CD4-positive, alpha-beta T cell (primary cell): ENCODE results near the gene PRR20A. TPM values are rescaled to one million over a fixed set of nuclear protein-coding genes. Genes with fewer than 3 reads are reported as not detected.
"Not testable (repeated sequence)": the region's sequence is repeated elsewhere in the genome, so short reads cannot be mapped to it uniquely, and the experiment has no call there.

Experiments used
- ATAC-seq: fragments of 200-7000 bp; cut with Tn5 transposase; one replicate; pipeline ENCODE4 v1.10.0; 2022; ENCODE audit warnings: mild to moderate bottlenecking; ENCODE audit not compliant: poor library complexity
- CTCF ChIA-PET: fragments of 350-600 bp; sonication (Branson Sonifier 250); formaldehyde crosslinking; loops from one replicate; lab custom pipeline; 2021; ENCODE audit warnings: antibody characterized with exemption, inconsistent platforms; lab: Charles Lee
- POLR2A ChIA-PET: fragments of 350-600 bp; sonication (Branson Sonifier 250); formaldehyde crosslinking; loops from one replicate; lab custom pipeline; 2021; ENCODE audit warnings: antibody characterized with exemption, inconsistent platforms; lab: Charles Lee
- DNase-seq, 14 experiments: peaks; one replicate each; pipeline ENCODE4 v3.0.0-alpha.2; 2013 to 2020; ENCODE audit warnings: mixed read lengths in 2 of 14
- H3K27ac ChIP-seq, 2 donors: one replicate each; pipeline versions ENCODE4 v1.5.1 to v1.7.0; 2013; ENCODE audit warnings: low read length in 2 of 2, low read depth in 1 of 2, mild to moderate bottlenecking in 1 of 2
- H3K27me3 ChIP-seq, 2 experiments: 1 replicate in 1 of 2; 2 replicates in 1 of 2; pipeline versions ENCODE4 v1.6.1 to v1.7.0; 2013; ENCODE audit warnings: low read length in 2 of 2, control low read depth in 1 of 2, mild to moderate bottlenecking in 1 of 2, moderate library complexity in 1 of 2; ENCODE audit not compliant: insufficient read depth in 2 of 2, control insufficient read depth in 1 of 2
- H3K36me3 ChIP-seq: one replicate; pipeline ENCODE4 v1.6.1; 2013; ENCODE audit warnings: low read length, control low read depth; ENCODE audit not compliant: insufficient read depth
- H3K4me1 ChIP-seq: one replicate; pipeline ENCODE4 v1.6.1; 2013; ENCODE audit warnings: low read length, control low read depth; ENCODE audit not compliant: insufficient read depth
- H3K4me3 ChIP-seq: one replicate; pipeline ENCODE4 v1.5.1; 2013; ENCODE audit warnings: mild to moderate bottlenecking, low read length, moderate library complexity
- H3K9me3 ChIP-seq, 2 experiments: 1 replicate in 1 of 2; 2 replicates in 1 of 2; pipeline versions ENCODE4 v1.6.1 to v1.7.0; 2013; ENCODE audit warnings: low read length in 2 of 2, mild to moderate bottlenecking in 2 of 2, control low read depth in 1 of 2, moderate library complexity in 1 of 2; ENCODE audit not compliant: control insufficient read depth in 1 of 2, insufficient read depth in 1 of 2
- H3K27ac Mint-ChIP-seq: one replicate; pipeline ENCODE4 v1.8.0; 2020; ENCODE audit warnings: mixed read lengths
- H3K27me3 Mint-ChIP-seq: one replicate; pipeline ENCODE4 v1.8.0; 2021; ENCODE audit warnings: mixed read lengths
- H3K36me3 Mint-ChIP-seq: one replicate; pipeline ENCODE4 v1.8.0; 2021; ENCODE audit warnings: low read depth, mixed read lengths
- H3K4me1 Mint-ChIP-seq: one replicate; pipeline ENCODE4 v1.8.0; 2021; ENCODE audit warnings: low read depth, mixed read lengths
- H3K4me3 Mint-ChIP-seq: one replicate; pipeline ENCODE4 v1.8.0; 2020; ENCODE audit warnings: mild to moderate bottlenecking, mixed read lengths
- H3K9me3 Mint-ChIP-seq: one replicate; pipeline ENCODE4 v1.8.0; 2020; ENCODE audit warnings: mixed read lengths
- CTCF ChIP-seq: fragments of 200-600 bp; IDR thresholded peaks from one replicate; pipeline ENCODE4 v1.8.0; 2022; ENCODE audit warnings: antibody characterized with exemption, mild to moderate bottlenecking
- intact Hi-C, 2 experiments: fragments of 100-400 bp; cut with DNase I in 1 of 2; cut with micrococcal nuclease in 1 of 2; formaldehyde crosslinking; loops; one replicate each; pipeline versions ENCODE4 v1.15.1 to v1.9.0; 2023 to 2025; cut with DNase I, micrococcal nuclease
- total RNA-seq, 174 experiments: library from RNA in 2 of 174; stranded (reverse) in 2 of 174; gene quantifications; one replicate each; pipeline ENCODE4 v1.2.3 and lab custom pipeline; 2021 to 2026

PRR20A gene
- total RNA-seq, 2 experiments from 2014 or later: not detected

GRCh38 chr13:57138988-57139387 is 1.7 kb upstream of the PRR20A start:
- DNase-seq (no peak), ATAC-seq (no peak)
- Mint-ChIP-seq H3K27me3 (no peaks in the 10 kb centered on the region), H3K9me3 (peaks cover 3% of the 10 kb centered on the region), H3K4me3 (no peak overlapping the region), H3K27ac (no peak overlapping the region), H3K36me3 (no peaks in the 10 kb centered on the region), H3K4me1 (no peaks in the 10 kb centered on the region)
- Histone ChIP-seq H3K4me1 (no peaks in the 10 kb centered on the region), H3K27me3 (no peaks in the 10 kb centered on the region), H3K27ac (no peak overlapping the region), H3K4me3 (no peak overlapping the region), H3K36me3 (no peaks in the 10 kb centered on the region), H3K9me3 (peaks cover 0 to 3% of the 10 kb centered on the region in 2 experiments)
- intact Hi-C loops: no loop called here
- ChIA-PET POLR2A (no interaction called here), CTCF (no interaction called here)
- no peak for TF ChIP-seq CTCF

GRCh38 chr13:57139781-57140180 is 937 bp upstream of the PRR20A start:
- not testable (repeated sequence) for DNase-seq

GRCh38 chr13:57147188-57147587 is 6.5 kb downstream of the PRR20A start, which contains the start of gene PRR20B:
Gene PRR20B (plus strand): TSS chr13:57147488. CDS start chr13:57147875, 387 bp downstream.
- intact Hi-C loops, H3K4me1 ChIP-seq, H3K36me3 ChIP-seq, H3K27ac ChIP-seq, CTCF ChIA-PET, ATAC-seq, H3K36me3 Mint-ChIP-seq, H3K9me3 ChIP-seq, H3K4me3 ChIP-seq, DNase-seq, POLR2A ChIA-PET, H3K27ac Mint-ChIP-seq, H3K27me3 Mint-ChIP-seq, H3K9me3 Mint-ChIP-seq, H3K4me3 Mint-ChIP-seq, H3K27me3 ChIP-seq, H3K4me1 Mint-ChIP-seq: not testable (repeated sequence)

More at GRCh38 chr13:57139781-57140180, 937 bp upstream of the PRR20A start:
- CTCF ChIA-PET, H3K27ac Mint-ChIP-seq, ATAC-seq, H3K36me3 Mint-ChIP-seq, H3K4me3 ChIP-seq, H3K9me3 ChIP-seq, H3K36me3 ChIP-seq, H3K4me1 ChIP-seq, intact Hi-C loops, H3K4me1 Mint-ChIP-seq, H3K9me3 Mint-ChIP-seq, H3K27me3 ChIP-seq, H3K27ac ChIP-seq, POLR2A ChIA-PET, H3K27me3 Mint-ChIP-seq, H3K4me3 Mint-ChIP-seq: not testable (repeated sequence)

- CTCF ChIA-PET, H3K27me3 Mint-ChIP-seq, intact Hi-C loops: not testable (repeated sequence)
These were observed 7.4 kb downstream of the PRR20A start for GRCh38 chr13:57148106-57148505.

GRCh38 chr13:57153761-57154160 is 13.0 kb downstream of the PRR20A start, which contains the start of gene PRR20C:
Gene PRR20C (plus strand): TSS chr13:57154061. CDS start chr13:57154448, 387 bp downstream.
- CTCF ChIA-PET, H3K4me1 Mint-ChIP-seq, H3K9me3 ChIP-seq, H3K9me3 Mint-ChIP-seq, ATAC-seq, H3K36me3 Mint-ChIP-seq, DNase-seq, H3K27me3 Mint-ChIP-seq, H3K27ac ChIP-seq, intact Hi-C loops, H3K27ac Mint-ChIP-seq, POLR2A ChIA-PET, H3K4me1 ChIP-seq, H3K4me3 ChIP-seq, H3K4me3 Mint-ChIP-seq, H3K36me3 ChIP-seq, H3K27me3 ChIP-seq: not testable (repeated sequence)

More at GRCh38 chr13:57148106-57148505, 7.4 kb downstream of the PRR20A start:
- H3K36me3 Mint-ChIP-seq, H3K9me3 ChIP-seq, H3K4me3 ChIP-seq, H3K36me3 ChIP-seq, H3K27me3 ChIP-seq, H3K27ac ChIP-seq, H3K4me1 Mint-ChIP-seq, DNase-seq, ATAC-seq, H3K4me1 ChIP-seq, H3K4me3 Mint-ChIP-seq, POLR2A ChIA-PET, H3K27ac Mint-ChIP-seq, H3K9me3 Mint-ChIP-seq: not testable (repeated sequence)

- H3K27ac Mint-ChIP-seq, H3K9me3 Mint-ChIP-seq, H3K4me3 Mint-ChIP-seq, POLR2A ChIA-PET, H3K36me3 ChIP-seq, H3K27ac ChIP-seq, H3K4me3 ChIP-seq, H3K36me3 Mint-ChIP-seq, H3K4me1 Mint-ChIP-seq, ATAC-seq, intact Hi-C loops, H3K4me1 ChIP-seq, CTCF ChIA-PET, H3K9me3 ChIP-seq, H3K27me3 ChIP-seq, DNase-seq, H3K27me3 Mint-ChIP-seq: not testable (repeated sequence)
These were observed 19.6 kb downstream of the PRR20A start, which contains the start of gene PRR20D for GRCh38 chr13:57160332-57160731. Gene PRR20D (plus strand): TSS chr13:57160632. CDS start chr13:57161019, 387 bp downstream.
